ENCODE measurements around the gene NDUFA8.

Gene NDUFA8

DNA sequence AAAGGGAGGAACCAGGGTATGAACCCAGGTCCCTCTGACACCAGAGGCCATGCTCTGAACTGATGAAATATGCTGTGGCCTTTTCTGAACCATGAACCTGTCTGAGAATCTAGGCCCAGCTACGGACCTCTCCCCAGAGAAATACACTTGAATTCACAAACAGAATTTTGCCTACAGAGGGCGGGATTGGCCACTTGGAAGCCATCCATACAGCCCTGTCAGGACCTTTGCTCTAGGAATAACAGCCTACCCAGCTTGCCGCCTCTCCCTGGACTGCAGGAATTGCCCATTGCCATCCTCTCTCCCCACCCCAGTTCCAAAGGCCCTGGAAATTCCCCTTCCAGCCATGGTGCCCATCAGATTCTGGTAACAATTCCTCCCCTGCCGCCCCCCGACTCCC, 26.7 kb upstream of the NDUFA8 start:
- H3K4me3 ChIP-seq (ENCODE audit: control insufficient read depth, low read depth, low read length), result no peak overlapping the region
- TF ChIP-seq, protein P1, sequence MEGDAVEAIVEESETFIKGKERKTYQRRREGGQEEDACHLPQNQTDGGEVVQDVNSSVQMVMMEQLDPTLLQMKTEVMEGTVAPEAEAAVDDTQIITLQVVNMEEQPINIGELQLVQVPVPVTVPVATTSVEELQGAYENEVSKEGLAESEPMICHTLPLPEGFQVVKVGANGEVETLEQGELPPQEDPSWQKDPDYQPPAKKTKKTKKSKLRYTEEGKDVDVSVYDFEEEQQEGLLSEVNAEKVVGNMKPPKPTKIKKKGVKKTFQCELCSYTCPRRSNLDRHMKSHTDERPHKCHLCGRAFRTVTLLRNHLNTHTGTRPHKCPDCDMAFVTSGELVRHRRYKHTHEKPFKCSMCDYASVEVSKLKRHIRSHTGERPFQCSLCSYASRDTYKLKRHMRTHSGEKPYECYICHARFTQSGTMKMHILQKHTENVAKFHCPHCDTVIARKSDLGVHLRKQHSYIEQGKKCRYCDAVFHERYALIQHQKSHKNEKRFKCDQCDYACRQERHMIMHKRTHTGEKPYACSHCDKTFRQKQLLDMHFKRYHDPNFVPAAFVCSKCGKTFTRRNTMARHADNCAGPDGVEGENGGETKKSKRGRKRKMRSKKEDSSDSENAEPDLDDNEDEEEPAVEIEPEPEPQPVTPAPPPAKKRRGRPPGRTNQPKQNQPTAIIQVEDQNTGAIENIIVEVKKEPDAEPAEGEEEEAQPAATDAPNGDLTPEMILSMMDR (conservative IDR thresholded peaks at IDR 0.05; ENCODE audit: control insufficient read depth, insufficient read depth, low read depth, low read length), result no peak

DNA sequence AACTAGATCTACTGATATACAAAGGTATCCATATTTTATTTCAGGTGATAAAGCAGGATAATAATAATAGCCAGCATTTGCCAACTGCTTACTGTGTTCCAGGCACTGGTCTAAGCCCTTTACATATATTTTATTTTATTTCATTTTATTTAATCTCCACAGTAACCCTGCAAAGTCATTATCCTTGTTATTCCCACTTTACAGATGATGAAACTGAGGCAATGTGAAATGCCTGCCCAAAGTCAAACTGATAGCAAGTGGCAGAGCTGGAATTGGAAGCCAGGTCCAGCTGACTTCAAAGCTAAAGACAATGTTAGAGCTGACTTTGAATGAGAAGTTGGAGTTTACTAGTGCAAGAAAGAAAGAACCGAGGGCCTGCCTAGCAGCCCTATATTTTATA, 25.0 kb upstream of the NDUFA8 start:
- TF ChIP-seq, protein P1 (conservative IDR thresholded peaks at IDR 0.05; ENCODE audit: control insufficient read depth, insufficient read depth, low read depth, low read length), result no peak
- H3K4me3 ChIP-seq (ENCODE audit: control insufficient read depth, low read depth, low read length), result no peak overlapping the region
- no peak for DNase-seq (ENCODE audit: low read depth)

More for the DNA sequence above, 26.7 kb upstream of the NDUFA8 start:
- no peak for DNase-seq (ENCODE audit: low read depth)

DNA sequence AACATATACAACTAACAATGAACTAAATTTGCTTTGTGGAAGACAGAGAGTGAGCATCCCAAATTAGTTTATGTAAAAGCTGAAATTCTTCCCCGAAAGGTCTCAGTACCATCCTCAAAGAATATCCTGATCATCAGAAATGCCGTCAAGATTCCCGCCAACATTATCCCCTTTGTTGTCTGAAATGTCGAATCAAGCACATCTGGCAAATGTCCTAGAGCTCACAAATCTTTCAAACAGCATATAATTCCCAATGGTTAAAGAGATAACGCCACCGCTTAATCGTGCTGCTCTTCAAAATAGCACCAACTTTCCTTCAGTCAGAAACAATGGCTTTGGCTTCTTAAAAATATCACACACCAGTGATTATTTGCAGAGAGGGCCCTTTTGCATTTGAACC, 23.9 kb upstream of the NDUFA8 start:
- TF ChIP-seq, protein P1 (conservative IDR thresholded peaks at IDR 0.05; ENCODE audit: control insufficient read depth, insufficient read depth, low read depth, low read length), result no peak
- H3K4me3 ChIP-seq (ENCODE audit: control insufficient read depth, low read depth, low read length), result no peak overlapping the region
- no peak for DNase-seq (ENCODE audit: low read depth)

DNA sequence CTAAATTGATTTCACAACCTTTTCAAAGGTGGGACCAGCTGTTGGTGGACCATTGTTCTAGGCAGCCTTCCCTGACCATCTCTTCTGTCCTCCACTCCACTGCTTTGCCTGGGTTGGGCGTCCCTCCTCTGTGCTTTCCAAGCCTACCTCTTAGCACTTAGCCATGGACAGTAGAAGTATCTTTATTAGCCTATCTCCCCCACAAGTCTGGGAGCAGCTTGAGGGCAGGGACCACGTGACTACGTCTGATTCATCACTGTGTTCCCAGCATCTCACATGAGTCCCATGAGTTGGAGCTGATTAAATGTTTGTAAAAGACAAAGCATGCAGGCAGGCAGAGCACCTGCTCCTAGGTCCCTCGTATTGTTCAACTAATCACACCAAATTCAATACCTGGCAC, 21.1 kb upstream of the NDUFA8 start:
- DNase-seq (ENCODE audit: low read depth), result peak; percentile 87
- no peak overlapping the region for H3K4me3 ChIP-seq (ENCODE audit: control insufficient read depth, low read depth, low read length)
- TF ChIP-seq, protein P1 (conservative IDR thresholded peaks at IDR 0.05; ENCODE audit: control insufficient read depth, insufficient read depth, low read depth, low read length), result no peak

DNA sequence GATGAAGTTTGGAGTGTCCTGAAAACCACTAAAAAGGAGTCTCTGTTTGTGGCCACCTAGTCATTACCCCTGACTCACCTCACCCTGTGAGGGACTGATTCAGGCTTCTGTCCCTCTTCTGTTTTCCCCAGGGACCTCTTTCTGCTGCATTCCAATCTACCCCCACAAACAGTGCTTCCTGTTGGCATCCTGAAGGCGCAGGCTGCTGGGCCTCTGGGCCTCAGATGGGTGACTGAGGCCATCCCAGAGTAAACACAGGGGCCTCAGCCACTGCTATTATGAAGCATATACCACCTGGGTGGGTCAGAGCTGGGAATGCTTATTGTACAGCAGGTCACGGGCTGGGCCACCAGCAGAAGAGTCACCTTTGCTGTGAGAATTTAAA, 20.1 kb upstream of the NDUFA8 start:
- peak; percentile 12 for DNase-seq (ENCODE audit: low read depth)
- TF ChIP-seq, protein P1 (conservative IDR thresholded peaks at IDR 0.05; ENCODE audit: control insufficient read depth, insufficient read depth, low read depth, low read length), result no peak
- no peak overlapping the region for H3K4me3 ChIP-seq (ENCODE audit: control insufficient read depth, low read depth, low read length)

DNA sequence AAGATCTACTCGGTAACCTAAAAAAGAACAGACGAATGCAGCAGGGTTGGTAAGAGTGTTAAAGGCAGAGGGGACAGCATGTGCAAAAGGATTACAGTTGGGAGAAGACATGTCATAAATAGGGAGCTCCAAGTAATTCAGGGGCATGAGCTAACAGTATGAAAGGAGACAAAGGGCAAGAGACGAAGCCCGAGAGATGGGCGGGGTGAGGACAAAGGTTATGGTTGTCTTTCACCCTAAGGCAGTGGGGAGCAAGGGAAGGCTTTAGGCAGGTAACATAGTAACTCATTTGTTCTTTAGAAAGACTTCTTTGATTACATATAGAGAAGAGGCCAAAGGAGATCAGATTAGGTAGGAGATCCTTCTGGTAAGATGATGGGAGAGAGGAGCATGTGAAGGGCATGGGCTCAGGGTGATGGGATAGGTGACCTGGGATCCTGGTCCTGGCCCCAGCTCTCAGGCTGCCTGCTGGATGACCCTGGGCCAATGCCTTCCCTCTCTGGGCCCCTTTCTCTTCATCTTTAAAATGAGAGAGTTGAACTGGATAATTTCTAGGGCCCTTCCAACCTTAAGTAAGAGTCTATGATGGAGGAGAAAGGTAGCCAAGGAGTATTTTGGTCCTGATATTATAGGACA, 19.6 kb upstream of the NDUFA8 start:
- TF ChIP-seq, protein P1 (conservative IDR thresholded peaks at IDR 0.05; ENCODE audit: control insufficient read depth, insufficient read depth, low read depth, low read length), result no peak
- H3K4me3 ChIP-seq (ENCODE audit: control insufficient read depth, low read depth, low read length), result no peak overlapping the region
- DNase-seq (ENCODE audit: low read depth), result no peak

DNA sequence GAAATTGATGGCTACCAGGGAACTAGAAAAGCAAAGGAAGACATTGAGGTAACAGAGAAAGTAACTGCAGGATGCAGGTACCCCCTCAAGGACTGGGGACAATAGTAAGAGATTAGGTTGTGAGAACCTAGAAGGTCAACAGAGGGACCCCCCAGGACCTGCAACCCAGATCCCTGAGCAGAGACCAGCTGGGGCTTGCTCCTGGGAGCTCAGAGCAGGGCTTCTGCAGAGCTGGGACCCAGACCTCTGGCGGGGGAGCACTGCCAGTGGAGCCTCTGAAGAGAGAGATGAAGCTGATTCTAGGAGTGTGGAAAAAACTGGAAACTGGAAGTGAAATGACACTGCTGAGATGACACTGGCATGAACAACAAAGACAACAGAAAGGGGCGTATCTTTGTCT, 17.3 kb upstream of the NDUFA8 start:
- TF ChIP-seq, protein P1 (conservative IDR thresholded peaks at IDR 0.05; ENCODE audit: control insufficient read depth, insufficient read depth, low read depth, low read length), result no peak
- DNase-seq (ENCODE audit: low read depth), result no peak
- H3K4me3 ChIP-seq (ENCODE audit: control insufficient read depth, low read depth, low read length), result no peak overlapping the region

All from fibroblast of mammary gland (primary cell).